ENCODE measurements around the gene FANCC. TPM values are rescaled to one million over a fixed set of nuclear protein-coding genes. Genes with fewer than 3 reads are reported as not detected.
A peak's percentile ranks its signal among the peaks of the same experiment; 100 is the strongest.

Gene FANCC
- total and polyA plus RNA-seq, 2 experiments from 2014 or later: 13.1 to 15.6 TPM

- no peak overlapping the region for H2AFZ ChIP-seq
- TF ChIP-seq CTCF (IDR thresholded peaks at IDR 0.05; ENCODE audit: poor library complexity): no peak
- TF ChIP-seq EZH2phosphoT487 (IDR thresholded peaks at IDR 0.05; ENCODE audit: low read depth, severe bottlenecking, unreplicated experiment): no peak
- no peak for TF ChIP-seq EZH2 (IDR thresholded peaks at IDR 0.05; ENCODE audit: borderline replicate concordance)
- H3K9me3 ChIP-seq (ENCODE audit: low read depth): no peaks in the 10 kb centered on the region
- DNase-seq (ENCODE audit: low spot score): peak; percentile 28
- no peak overlapping the region for H3K27ac ChIP-seq
- H3K79me2 ChIP-seq: no peaks in the 10 kb centered on the region
- H3K9me2 ChIP-seq (replicated peaks; ENCODE audit: insufficient read depth): no peaks in the 10 kb centered on the region
- no peaks in the 10 kb centered on the region for H3K36me3 ChIP-seq (replicated peaks; ENCODE audit: insufficient read depth, low read depth)
- H4K20me1 ChIP-seq (ENCODE audit: insufficient read depth, poor library complexity, severe bottlenecking): no peaks in the 10 kb centered on the region
- 80% methylated on average over 6 of the region's 6 CpGs for WGBS (ENCODE audit: low lambda C conversion rate, missing lambda C conversion rate)
- H3K4me2 ChIP-seq: no peak overlapping the region
- H3K4me1 ChIP-seq (ENCODE audit: insufficient read depth): peaks cover 7% of the 10 kb centered on the region
- H3K27me3 ChIP-seq: no peaks in the 10 kb centered on the region
- H3K4me3 ChIP-seq: no peak overlapping the region
Measured at GRCh38 chr9:95230046-95230445, 87.5 kb downstream of the FANCC start.

GRCh38 chr9:95229230-95229915 lies 88.1 kb downstream of the FANCC start:
- Histone ChIP-seq H2AFZ (no peak overlapping the region), H3K27ac (no peak overlapping the region), H4K20me1 (ENCODE audit: insufficient read depth, poor library complexity, severe bottlenecking) (no peaks in the 10 kb centered on the region), H3K4me1 (ENCODE audit: insufficient read depth) (peaks cover 14% of the 10 kb centered on the region), H3K4me3 (no peak overlapping the region), H3K27me3 (no peaks in the 10 kb centered on the region), H3K9me2 (replicated peaks; ENCODE audit: insufficient read depth) (no peaks in the 10 kb centered on the region), H3K4me2 (peak overlapping the region; percentile 44), H3K9me3 (ENCODE audit: low read depth) (no peaks in the 10 kb centered on the region), H3K79me2 (no peaks in the 10 kb centered on the region), H3K36me3 (replicated peaks; ENCODE audit: insufficient read depth, low read depth) (no peaks in the 10 kb centered on the region)
- TF ChIP-seq CTCF (IDR thresholded peaks at IDR 0.05; ENCODE audit: poor library complexity) (no peak), EZH2 (IDR thresholded peaks at IDR 0.05; ENCODE audit: borderline replicate concordance) (no peak), EZH2phosphoT487 (IDR thresholded peaks at IDR 0.05; ENCODE audit: low read depth, severe bottlenecking, unreplicated experiment) (no peak)
- WGBS (ENCODE audit: low lambda C conversion rate, missing lambda C conversion rate): 83% methylated on average over 4 of the region's 4 CpGs
- DNase-seq (ENCODE audit: low spot score): no peak

GRCh38 chr9:95226921-95227320 lies 90.6 kb downstream of the FANCC start:
- Histone ChIP-seq H3K27ac (no peak overlapping the region), H4K20me1 (ENCODE audit: insufficient read depth, poor library complexity, severe bottlenecking) (no peaks in the 10 kb centered on the region), H2AFZ (no peak overlapping the region), H3K9me3 (ENCODE audit: low read depth) (no peaks in the 10 kb centered on the region), H3K9me2 (replicated peaks; ENCODE audit: insufficient read depth) (no peaks in the 10 kb centered on the region), H3K4me2 (no peak overlapping the region), H3K4me3 (no peak overlapping the region), H3K4me1 (ENCODE audit: insufficient read depth) (peaks cover 20% of the 10 kb centered on the region), H3K27me3 (no peaks in the 10 kb centered on the region), H3K79me2 (no peaks in the 10 kb centered on the region), H3K36me3 (replicated peaks; ENCODE audit: insufficient read depth, low read depth) (no peaks in the 10 kb centered on the region)
- 93% methylated on average over 7 of the region's 7 CpGs for WGBS (ENCODE audit: low lambda C conversion rate, missing lambda C conversion rate)
- DNase-seq (ENCODE audit: low spot score): no peak
- no peak for TF ChIP-seq EZH2 (IDR thresholded peaks at IDR 0.05; ENCODE audit: borderline replicate concordance)
- TF ChIP-seq CTCF (IDR thresholded peaks at IDR 0.05; ENCODE audit: poor library complexity): no peak
- TF ChIP-seq EZH2phosphoT487 (IDR thresholded peaks at IDR 0.05; ENCODE audit: low read depth, severe bottlenecking, unreplicated experiment): no peak
